ENCODE results near the gene LHX6. TPM values are rescaled to one million over a fixed set of nuclear protein-coding genes. Genes with fewer than 3 reads are reported as not detected.

LHX6 gene
- polyA plus RNA-seq, 1 donor from 2014 or later, result 0.14 TPM

- no peak for TF ChIP-seq CTCF (IDR thresholded peaks at IDR 0.05; ENCODE audit: poor library complexity, severe bottlenecking)
- Histone ChIP-seq H3K36me3 (ENCODE audit: insufficient read depth, low read length) (no peaks in the 10 kb centered on the region), H2AFZ (ENCODE audit: low read depth, low read length) (no peak overlapping the region)
Observed at GRCh38 chr9:122202111-122202510, 26.6 kb downstream of the LHX6 start.

GRCh38 chr9:122201641-122202040 lies 27.1 kb downstream of the LHX6 start:
- Histone ChIP-seq H3F3A (ENCODE audit: insufficient read depth, low read length, poor library complexity, severe bottlenecking) (no peaks in the 10 kb centered on the region), H3K79me2 (replicated peaks; ENCODE audit: insufficient read depth, low read length) (no peaks in the 10 kb centered on the region), H3K4me2 (ENCODE audit: low read length) (no peak overlapping the region), H3K9me2 (ENCODE audit: insufficient read depth, low read length) (no peaks in the 10 kb centered on the region), H3K36me3 (ENCODE audit: insufficient read depth, low read length) (no peaks in the 10 kb centered on the region), H3K27me3 (ENCODE audit: insufficient read depth, low read depth, low read length) (no peaks in the 10 kb centered on the region), H2AFZ (ENCODE audit: low read depth, low read length) (no peak overlapping the region), H3K4me3 (ENCODE audit: low read length) (no peak overlapping the region), H3K9ac (ENCODE audit: low read length) (no peak overlapping the region), H3K9me3 (ENCODE audit: low read length) (no peaks in the 10 kb centered on the region), H3K27ac (ENCODE audit: low read length) (no peak overlapping the region), H4K20me1 (ENCODE audit: insufficient read depth) (no peaks in the 10 kb centered on the region)
- TF ChIP-seq CTCF (IDR thresholded peaks at IDR 0.05; ENCODE audit: poor library complexity, severe bottlenecking) (no peak), MXI1 (conservative IDR thresholded peaks at IDR 0.05; ENCODE audit: poor library complexity, severe bottlenecking) (no peak), EZH2 (IDR thresholded peaks at IDR 0.05; ENCODE audit: borderline replicate concordance, insufficient read depth, low read length, poor library complexity, severe bottlenecking) (no peak), RAD21 (conservative IDR thresholded peaks at IDR 0.05) (no peak), REST (IDR thresholded peaks at IDR 0.05; ENCODE audit: borderline replicate concordance) (no peak), SMC3 (conservative IDR thresholded peaks at IDR 0.05; ENCODE audit: poor library complexity) (no peak), TAF1 (IDR thresholded peaks at IDR 0.05; ENCODE audit: low read depth) (no peak)

More at GRCh38 chr9:122202111-122202510, 26.6 kb downstream of the LHX6 start:
- no peak overlapping the region for H3K4me2 ChIP-seq (ENCODE audit: low read length)
- H3K9ac ChIP-seq (ENCODE audit: low read length), result no peak overlapping the region
- H3K9me3 ChIP-seq (ENCODE audit: low read length), result no peaks in the 10 kb centered on the region
- H3K4me3 ChIP-seq (ENCODE audit: low read length), result no peak overlapping the region
- H3K27ac ChIP-seq (ENCODE audit: low read length), result no peak overlapping the region
- no peaks in the 10 kb centered on the region for H3K9me2 ChIP-seq (ENCODE audit: insufficient read depth, low read length)
- no peaks in the 10 kb centered on the region for H3F3A ChIP-seq (ENCODE audit: insufficient read depth, low read length, poor library complexity, severe bottlenecking)
- H3K79me2 ChIP-seq (replicated peaks; ENCODE audit: insufficient read depth, low read length), result no peaks in the 10 kb centered on the region
- H4K20me1 ChIP-seq (ENCODE audit: insufficient read depth), result no peaks in the 10 kb centered on the region
- no peaks in the 10 kb centered on the region for H3K27me3 ChIP-seq (ENCODE audit: insufficient read depth, low read depth, low read length)
